IMR-90 (cell line): ENCODE data around the gene ZSCAN9. TPM values are rescaled to one million over a fixed set of nuclear protein-coding genes. Genes with fewer than 3 reads are reported as not detected.

ENCODE experiments used
- ATAC-seq: fragments of 200-7000 bp; cut with Tn5 transposase; 2 replicates; pipeline ENCODE4 v1.9.1; 2020; ENCODE audit warnings: low read depth, mild to moderate bottlenecking, moderate library complexity
- BruUV-seq: library from RNA; stranded (reverse); fragments of 400-500 nt; replicated peaks from 2 replicates; lab custom pipeline; 2021; lab: Mats Ljungman, UMichigan
- CTCF ChIA-PET: fragments of 300-600 bp; formaldehyde crosslinking; extraction: SDS; loops from one replicate; lab custom pipeline; 2021; ENCODE audit warnings: antibody characterized with exemption; lab: Yijun Ruan, JAX
- POLR2A ChIA-PET: fragments of 300-600 bp; sonication (Branson Sonifier 250); formaldehyde crosslinking; loops from one replicate; lab custom pipeline; 2022; ENCODE audit warnings: antibody characterized with exemption; ENCODE audit not compliant: unreplicated experiment; lab: Charles Lee
- DNase-seq: peaks from one replicate; pipeline ENCODE4 v3.0.0; 2013
- H2AFZ ChIP-seq: replicated peaks from 2 replicates; pipeline ENCODE3; 2013; ENCODE audit warnings: low read length, mild to moderate bottlenecking; ENCODE audit not compliant: poor library complexity
- H2AK5ac ChIP-seq: 2 replicates; pipeline ENCODE4 v1.6.1; 2013; ENCODE audit warnings: low read depth, low read length, inconsistent platforms
- H2AK9ac ChIP-seq: replicated peaks from 2 replicates; pipeline ENCODE3; 2013; ENCODE audit warnings: mild to moderate bottlenecking, low read depth, low read length, moderate library complexity; ENCODE audit not compliant: poor library complexity
- H2BK120ac ChIP-seq: 2 replicates; pipeline ENCODE4 v1.6.1; 2013; ENCODE audit warnings: low read depth, low read length, inconsistent platforms
- H2BK15ac ChIP-seq: 3 replicates; pipeline ENCODE4 v1.6.1; 2013; ENCODE audit warnings: low read depth, low read length, inconsistent platforms
- H2BK20ac ChIP-seq: 2 replicates; pipeline ENCODE4 v1.6.1; 2013; ENCODE audit warnings: low read depth, mild to moderate bottlenecking, inconsistent platforms, low read length, moderate library complexity
- H2BK5ac ChIP-seq: 2 replicates; pipeline ENCODE4 v1.6.1; 2013; ENCODE audit warnings: mild to moderate bottlenecking, low read depth, low read length, inconsistent platforms; ENCODE audit not compliant: poor library complexity, severe bottlenecking
- H3K14ac ChIP-seq: replicated peaks from 2 replicates; pipeline ENCODE4 v1.6.1; 2013; ENCODE audit warnings: low read depth, low read length, inconsistent platforms
- H3K18ac ChIP-seq: 2 replicates; pipeline ENCODE4 v1.6.1; 2013; ENCODE audit warnings: low read depth, low read length, control low read depth
- H3K23ac ChIP-seq: 2 replicates; pipeline ENCODE4 v1.6.1; 2013; ENCODE audit warnings: low read depth, low read length, inconsistent platforms
- H3K27ac ChIP-seq: 2 replicates; pipeline ENCODE4 v1.5.1; 2013; ENCODE audit warnings: mild to moderate bottlenecking, control low read depth, low read length; ENCODE audit not compliant: insufficient read depth
- H3K27me3 ChIP-seq: 2 replicates; pipeline ENCODE4 v1.6.1; 2013; ENCODE audit warnings: low read length; ENCODE audit not compliant: control insufficient read depth, insufficient read depth
- H3K36me3 ChIP-seq: 2 replicates; pipeline ENCODE4 v1.6.1; 2013; ENCODE audit warnings: low read length, mixed read lengths; ENCODE audit not compliant: control insufficient read depth, insufficient read depth
- H3K4ac ChIP-seq: 2 replicates; pipeline ENCODE4 v1.6.1; 2013; ENCODE audit warnings: low read depth, low read length, inconsistent platforms
- H3K4me1 ChIP-seq: 2 replicates; pipeline ENCODE4 v1.6.1; 2013; ENCODE audit warnings: low read length, mixed read lengths; ENCODE audit not compliant: control insufficient read depth, insufficient read depth
- H3K4me2 ChIP-seq: 2 replicates; pipeline ENCODE4 v1.6.1; 2013; ENCODE audit warnings: low read depth, mild to moderate bottlenecking, control low read depth, low read length, moderate library complexity
- H3K4me3 ChIP-seq: 2 replicates; pipeline ENCODE4 v1.5.1; 2013; ENCODE audit warnings: low read depth, mild to moderate bottlenecking, control low read depth, low read length, moderate library complexity; ENCODE audit not compliant: insufficient read depth
- H3K56ac ChIP-seq: 2 replicates; pipeline ENCODE4 v1.6.1; 2013; ENCODE audit warnings: low read length, inconsistent platforms; ENCODE audit not compliant: insufficient read depth; ENCODE audit errors: extremely low read depth
- H3K79me1 ChIP-seq, 2 experiments: 2 replicates each; pipeline ENCODE4 v1.6.1; 2013; ENCODE audit warnings: low read length in 2 of 2, inconsistent platforms in 1 of 2, low read depth in 1 of 2
- H3K9ac ChIP-seq: 2 replicates; pipeline ENCODE4 v1.6.1; 2013; ENCODE audit warnings: low read depth, low read length, control low read depth
- H3K9me1 ChIP-seq: 2 replicates; pipeline ENCODE4 v1.6.1; 2013; ENCODE audit warnings: low read length, inconsistent platforms; ENCODE audit not compliant: insufficient read depth
- H3K9me3 ChIP-seq: 2 replicates; pipeline ENCODE4 v1.6.1; 2013; ENCODE audit warnings: low read length; ENCODE audit not compliant: control insufficient read depth, insufficient read depth
- H4K20me1 ChIP-seq: 2 replicates; pipeline ENCODE4 v1.6.1; 2013; ENCODE audit warnings: low read length, inconsistent platforms; ENCODE audit not compliant: insufficient read depth
- H4K5ac ChIP-seq: 2 replicates; pipeline ENCODE4 v1.6.1; 2013; ENCODE audit warnings: mild to moderate bottlenecking, low read depth, low read length, control low read depth
- H4K8ac ChIP-seq, 2 experiments: 2 replicates each; pipeline ENCODE4 v1.6.1; 2013; ENCODE audit warnings: low read depth in 2 of 2, low read length in 2 of 2, control low read depth in 1 of 2, inconsistent platforms in 1 of 2
- H4K91ac ChIP-seq: 2 replicates; pipeline ENCODE4 v1.6.1; 2013; ENCODE audit warnings: low read depth, low read length, inconsistent platforms; ENCODE audit not compliant: insufficient read depth
- CEBPB ChIP-seq: IDR thresholded peaks from 2 replicates; pipeline ENCODE4 v1.6.1; 2012; ENCODE audit warnings: low read depth, low read length, improper control_type of control experiment
- CHD1 ChIP-seq: IDR thresholded peaks from 2 replicates; pipeline ENCODE4 v1.6.1; 2012; ENCODE audit warnings: low read depth, low read length, improper control_type of control experiment
- CTCF ChIP-seq: conservative IDR thresholded peaks from 2 replicates; pipeline ENCODE4 v1.5.1; 2012; ENCODE audit warnings: mild to moderate bottlenecking, low read depth, low read length, improper control_type of control experiment
- MAFK ChIP-seq: IDR thresholded peaks from 2 replicates; pipeline ENCODE4 v1.6.1; 2012; ENCODE audit warnings: low read depth, low read length, improper control_type of control experiment
- MAZ ChIP-seq: IDR thresholded peaks from 2 replicates; pipeline ENCODE4 v1.6.1; 2012; ENCODE audit warnings: low read depth, mild to moderate bottlenecking, low read length, improper control_type of control experiment, moderate library complexity, borderline replicate concordance
- MXI1 ChIP-seq: IDR thresholded peaks from 2 replicates; pipeline ENCODE4 v1.6.1; 2012; ENCODE audit warnings: low read depth, mild to moderate bottlenecking, low read length, moderate library complexity, borderline replicate concordance
- POLR2A ChIP-seq: IDR thresholded peaks from 2 replicates; pipeline ENCODE4 v1.6.1; 2012; ENCODE audit warnings: mild to moderate bottlenecking, low read depth, low read length
- SMC3 ChIP-seq: fragments of 150-350 bp; IDR thresholded peaks from 2 replicates; pipeline ENCODE4 v1.6.1; 2016; ENCODE audit warnings: low read depth, mild to moderate bottlenecking, antibody characterized with exemption, low read length, moderate library complexity
- WGBS, 2 experiments: methylation state at CpG; one replicate each; pipeline versions ENCODE4 v1.1.5 to v1.1.7; 2013; ENCODE audit warnings: missing lambda C conversion rate in 2 of 2; ENCODE audit not compliant: insufficient read length in 1 of 2; ENCODE audit errors: extremely low coverage in 2 of 2; 5-methylcytosine and 5-hydroxymethylcytosine counted together
- dilution Hi-C: fragments of 300-500 bp; cut with HindIII; formaldehyde crosslinking; loops from one replicate; pipeline ENCODE4 v1.14.3; 2018; ENCODE audit warnings: low sequenced_read_pairs; ENCODE audit not compliant: unreplicated experiment
- in situ Hi-C: fragments of 300-500 bp; cut with MboI; formaldehyde crosslinking; loops from 3 replicates; pipeline ENCODE4 v1.14.3; 2019; ENCODE audit warnings: low sequenced_read_pairs, inconsistent platforms, mixed read lengths
- intact Hi-C: fragments of 100-400 bp; cut with micrococcal nuclease; formaldehyde crosslinking; loops from 2 replicates; pipeline ENCODE4 v1.10.0; 2022
- polyA plus RNA-seq, 3 experiments: library from polyadenylated mRNA; depleted of rRNA; stranded (reverse); fragments of >200 nt; gene quantifications; 2 replicates each; pipeline ENCODE4 v1.2.3, GENCODE V29; 2012; ENCODE audit warnings: low replicate concordance in 1 of 3
- total RNA-seq: library from RNA; depleted of rRNA; stranded (reverse); fragments of >200 nt; gene quantifications from 2 replicates; pipeline ENCODE4 v1.2.3, GENCODE V29; 2012
- TF ChIP-seq, protein P1 (sequence below): fragments of 150-350 bp; IDR thresholded peaks from 2 replicates; pipeline ENCODE4 v1.6.1; 2016; ENCODE audit warnings: low read depth, mild to moderate bottlenecking, low read length, moderate library complexity, borderline replicate concordance
- TF ChIP-seq, protein P2 (sequence below): fragments of 150-350 bp; IDR thresholded peaks from 2 replicates; pipeline ENCODE4 v1.6.1; 2017; ENCODE audit warnings: mild to moderate bottlenecking, antibody characterized with exemption, low read length, low read depth

Gene ZSCAN9
- total and polyA plus RNA-seq, 2 of the 4 experiments (the other 2 are of a cell fraction), result 13.7 to 17.7 TPM

- in situ Hi-C loops, result no loop called here
Measured at GRCh38 chr6:28176373-28176772, 48.7 kb upstream of the ZSCAN9 start.

More at GRCh38 chr6:28176373-28176772, 48.7 kb upstream of the ZSCAN9 start:
- Histone ChIP-seq H2BK120ac (no peak overlapping the region), H4K8ac (no peak overlapping the region), H2AK9ac (no peak overlapping the region), H3K4me3 (no peak overlapping the region), H2BK15ac (no peak overlapping the region), H3K79me1 (no peaks in the 10 kb centered on the region), H3K9me1 (no peaks in the 10 kb centered on the region), H2AK5ac (no peak overlapping the region), H4K91ac (no peak overlapping the region), H3K56ac (no peak overlapping the region), H3K27me3 (no peaks in the 10 kb centered on the region), H2BK5ac (no peak overlapping the region), H2AFZ (no peak overlapping the region), H3K9me3 (no peaks in the 10 kb centered on the region), H3K14ac (no peak overlapping the region), H3K23ac (no peak overlapping the region), H3K27ac (no peak overlapping the region), H3K4ac (no peak overlapping the region), H3K4me2 (no peak overlapping the region), H2BK20ac (no peak overlapping the region), H3K18ac (no peak overlapping the region), H3K9ac (no peak overlapping the region), H3K36me3 (no peaks in the 10 kb centered on the region), H3K4me1 (no peaks in the 10 kb centered on the region), H4K5ac (no peak overlapping the region), H4K20me1 (no peaks in the 10 kb centered on the region)
- dilution Hi-C loops (no loop called here), intact Hi-C loops (no loop called here)
- WGBS, 2 experiments, result no CpG with 5 or more reads among the region's 1 CpG
- DNase-seq (no peak), ATAC-seq (no peak)
- TF ChIP-seq, protein P1, sequence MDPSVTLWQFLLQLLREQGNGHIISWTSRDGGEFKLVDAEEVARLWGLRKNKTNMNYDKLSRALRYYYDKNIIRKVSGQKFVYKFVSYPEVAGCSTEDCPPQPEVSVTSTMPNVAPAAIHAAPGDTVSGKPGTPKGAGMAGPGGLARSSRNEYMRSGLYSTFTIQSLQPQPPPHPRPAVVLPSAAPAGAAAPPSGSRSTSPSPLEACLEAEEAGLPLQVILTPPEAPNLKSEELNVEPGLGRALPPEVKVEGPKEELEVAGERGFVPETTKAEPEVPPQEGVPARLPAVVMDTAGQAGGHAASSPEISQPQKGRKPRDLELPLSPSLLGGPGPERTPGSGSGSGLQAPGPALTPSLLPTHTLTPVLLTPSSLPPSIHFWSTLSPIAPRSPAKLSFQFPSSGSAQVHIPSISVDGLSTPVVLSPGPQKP, result no peak
- TF ChIP-seq MXI1 (no peak), POLR2A (no peak), CHD1 (no peak), CTCF (no peak), MAFK (no peak), CEBPB (no peak), MAZ (no peak), SMC3 (no peak)
- TF ChIP-seq, protein P2, sequence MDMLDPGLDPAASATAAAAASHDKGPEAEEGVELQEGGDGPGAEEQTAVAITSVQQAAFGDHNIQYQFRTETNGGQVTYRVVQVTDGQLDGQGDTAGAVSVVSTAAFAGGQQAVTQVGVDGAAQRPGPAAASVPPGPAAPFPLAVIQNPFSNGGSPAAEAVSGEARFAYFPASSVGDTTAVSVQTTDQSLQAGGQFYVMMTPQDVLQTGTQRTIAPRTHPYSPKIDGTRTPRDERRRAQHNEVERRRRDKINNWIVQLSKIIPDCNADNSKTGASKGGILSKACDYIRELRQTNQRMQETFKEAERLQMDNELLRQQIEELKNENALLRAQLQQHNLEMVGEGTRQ, result no peak
- no TSS peak for BruUV-seq
- CTCF ChIA-PET, result no interaction called here
- POLR2A ChIA-PET, result no interaction called here
